ENCODE measurements around the gene TBC1D17. TPM values are rescaled to one million over a fixed set of nuclear protein-coding genes. Genes with fewer than 3 reads are reported as not detected.
A peak's percentile ranks its signal among the peaks of the same experiment; 100 is the strongest.

TBC1D17 gene
- total and polyA plus RNA-seq, 11 donors = 30.1 to 54.8 (median 38.1) TPM

DNA sequence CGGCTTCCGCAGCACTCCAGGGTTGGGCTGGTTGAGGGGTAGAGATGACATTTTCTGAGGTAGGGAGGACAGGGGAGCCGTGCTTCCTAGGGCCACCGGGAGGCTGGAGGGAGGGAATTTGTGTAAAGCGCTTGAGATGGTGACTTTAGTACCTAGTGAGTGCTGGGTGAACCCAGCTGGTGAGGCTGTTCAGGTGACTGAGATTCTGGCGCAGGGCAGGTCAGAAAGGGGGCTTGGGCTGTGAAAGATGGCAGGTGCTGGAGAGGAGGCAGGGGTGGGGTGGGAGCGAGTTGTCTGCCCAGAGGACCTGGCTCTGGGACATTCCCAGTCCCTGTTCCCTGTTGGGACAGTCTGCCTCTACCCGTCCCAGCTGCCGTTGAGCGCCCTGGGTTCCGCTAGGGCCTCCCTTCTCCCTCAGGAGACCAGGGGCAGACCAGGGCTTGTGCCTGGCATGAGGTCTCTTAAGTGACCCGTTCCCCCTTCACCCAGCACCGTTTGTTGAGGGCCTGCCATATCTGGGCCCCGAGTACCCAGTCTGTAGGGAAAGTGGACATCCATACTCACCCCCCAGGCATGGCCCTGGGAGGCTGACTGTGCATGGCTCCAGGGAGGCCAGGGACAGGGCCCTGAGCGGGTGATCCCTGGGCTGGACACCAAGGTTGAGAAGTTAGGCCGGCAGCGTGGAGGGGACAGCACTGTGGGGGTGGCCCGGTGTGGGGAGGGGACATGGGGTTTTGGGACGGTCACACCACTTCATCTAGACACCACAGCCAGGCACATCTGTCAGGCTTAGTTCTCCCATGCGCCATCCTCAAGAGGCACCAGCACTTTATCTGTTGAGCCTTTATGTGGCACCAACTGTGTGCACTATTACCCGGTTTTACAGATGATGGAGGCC, 21.6 kb upstream of the TBC1D17 start:
- no peaks in the 10 kb centered on the region for H3K9me3 ChIP-seq
- WGBS, 4 donors = 80 to 86% (median 83%) methylated on average over 17 to 21 of the region's 21 CpGs
- ATAC-seq (no peak), DNase-seq (no peak)
- TF ChIP-seq, protein P1, sequence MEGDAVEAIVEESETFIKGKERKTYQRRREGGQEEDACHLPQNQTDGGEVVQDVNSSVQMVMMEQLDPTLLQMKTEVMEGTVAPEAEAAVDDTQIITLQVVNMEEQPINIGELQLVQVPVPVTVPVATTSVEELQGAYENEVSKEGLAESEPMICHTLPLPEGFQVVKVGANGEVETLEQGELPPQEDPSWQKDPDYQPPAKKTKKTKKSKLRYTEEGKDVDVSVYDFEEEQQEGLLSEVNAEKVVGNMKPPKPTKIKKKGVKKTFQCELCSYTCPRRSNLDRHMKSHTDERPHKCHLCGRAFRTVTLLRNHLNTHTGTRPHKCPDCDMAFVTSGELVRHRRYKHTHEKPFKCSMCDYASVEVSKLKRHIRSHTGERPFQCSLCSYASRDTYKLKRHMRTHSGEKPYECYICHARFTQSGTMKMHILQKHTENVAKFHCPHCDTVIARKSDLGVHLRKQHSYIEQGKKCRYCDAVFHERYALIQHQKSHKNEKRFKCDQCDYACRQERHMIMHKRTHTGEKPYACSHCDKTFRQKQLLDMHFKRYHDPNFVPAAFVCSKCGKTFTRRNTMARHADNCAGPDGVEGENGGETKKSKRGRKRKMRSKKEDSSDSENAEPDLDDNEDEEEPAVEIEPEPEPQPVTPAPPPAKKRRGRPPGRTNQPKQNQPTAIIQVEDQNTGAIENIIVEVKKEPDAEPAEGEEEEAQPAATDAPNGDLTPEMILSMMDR (IDR thresholded peaks at IDR 0.05) = no peak
- no peak overlapping the region for H3K4me3 ChIP-seq
- H3K27ac ChIP-seq = peak overlapping the region in 1 of 12 donors; percentile 24
- intact Hi-C loops (cut with DNase I) = loop anchor here in 2 of 10 donors (5.0 kb wide), 1 partner anchor 34 kb away; no protein-coding TSS in a partner anchor
- H3K36me3 ChIP-seq = peaks cover 0 to 67% (median 61%) of the 10 kb centered on the region in 9 donors
- H3K27me3 ChIP-seq = no peaks in the 10 kb centered on the region
- peaks cover 3 to 28% (median 21%) of the 10 kb centered on the region in 12 donors for H3K4me1 ChIP-seq

DNA sequence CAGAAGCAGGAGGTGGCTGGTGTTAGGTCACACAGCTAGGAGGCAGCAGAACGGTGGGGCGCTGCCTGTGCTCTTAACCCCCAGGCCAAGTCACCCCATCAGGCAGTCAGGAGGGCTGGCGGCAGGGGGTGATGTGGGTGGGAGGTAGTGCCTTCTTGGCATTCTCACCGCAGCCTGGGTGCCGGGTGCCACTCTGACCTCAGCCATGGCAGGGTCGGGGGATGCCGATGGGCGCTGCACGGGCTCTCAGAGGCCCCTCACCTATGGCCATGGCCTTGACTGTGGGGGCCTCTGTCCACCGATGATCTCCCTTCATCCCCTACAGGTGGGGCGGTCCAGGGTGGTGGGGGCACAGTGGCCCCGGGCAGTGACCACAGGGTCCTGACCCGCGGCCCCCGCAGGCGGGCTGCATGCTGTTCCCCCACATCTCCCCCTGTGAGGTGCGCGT, 20.9 kb upstream of the TBC1D17 start:
- peaks cover 3 to 34% (median 21%) of the 10 kb centered on the region in 12 donors for H3K4me1 ChIP-seq

DNA sequence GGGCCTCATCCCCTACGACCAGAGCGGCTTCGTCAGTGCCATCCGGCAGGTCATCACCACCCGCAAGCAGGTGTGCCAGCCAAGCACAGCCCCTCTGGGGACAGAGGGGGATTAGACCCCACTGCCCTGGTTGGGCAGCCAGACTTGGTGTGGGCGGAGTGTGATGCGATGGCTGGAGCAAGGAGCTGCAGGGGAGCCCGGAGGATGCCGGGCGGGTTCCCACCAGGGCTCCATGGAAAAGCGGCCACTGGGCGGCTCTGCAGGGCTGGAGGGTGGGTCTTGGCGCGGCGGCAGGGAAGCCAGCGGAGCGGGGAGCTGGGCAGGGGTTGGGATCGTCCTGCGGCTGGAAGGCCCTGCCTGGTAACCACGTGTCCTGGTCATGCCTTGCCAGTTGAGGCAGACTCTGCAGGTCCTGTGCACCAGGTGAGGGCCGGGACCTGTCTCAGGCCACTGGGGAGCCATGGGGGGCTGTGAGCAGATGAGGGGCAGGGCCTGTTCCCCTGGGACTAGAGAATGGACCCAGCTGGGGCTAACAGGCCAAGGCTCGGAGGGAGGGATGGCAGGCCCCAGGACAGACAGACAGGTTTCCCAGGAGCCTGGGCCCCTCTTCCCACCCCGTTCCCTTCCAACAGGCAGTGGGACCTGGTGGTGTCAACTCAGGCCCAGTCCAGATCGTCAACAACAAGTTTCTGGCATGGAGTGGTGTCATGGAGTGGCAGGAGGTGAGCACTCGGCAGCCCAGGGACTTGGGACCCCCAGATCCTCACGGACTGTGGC, 20.3 kb upstream of the TBC1D17 start:
- H3K27me3 ChIP-seq = no peaks in the 10 kb centered on the region
- no peaks in the 10 kb centered on the region for H3K9me3 ChIP-seq
- no peak overlapping the region for H3K4me3 ChIP-seq
- DNase-seq (peak in 1 of 5 donors; percentile 27), ATAC-seq (no peak)
- H3K36me3 ChIP-seq = peaks cover 0 to 79% (median 74%) of the 10 kb centered on the region in 9 donors
- TF ChIP-seq, protein P1 (IDR thresholded peaks at IDR 0.05) = no peak
- no peak for TF ChIP-seq POLR2A (IDR thresholded peaks at IDR 0.05)
- 90 to 93% (median 92%) methylated on average over 19 to 26 of the region's 26 CpGs for WGBS, 4 donors
- intact Hi-C loops (cut with DNase I) = loop anchor here in 2 of 10 donors (5.0 kb wide), 1 partner anchor 35 kb away; no protein-coding TSS in a partner anchor
- peaks cover 2 to 34% (median 16%) of the 10 kb centered on the region in 12 donors for H3K4me1 ChIP-seq
- H3K27ac ChIP-seq = no peak overlapping the region

More for the DNA sequence above, 20.9 kb upstream of the TBC1D17 start:
- H3K36me3 ChIP-seq = peaks cover 0 to 73% (median 68%) of the 10 kb centered on the region in 9 donors
- ATAC-seq (peak in 1 of 4 donors; percentile 3), DNase-seq (no peak)
- intact Hi-C loops (cut with DNase I) = loop anchor here in 2 of 10 donors (5.0 kb wide), 1 partner anchor 34 kb away; no protein-coding TSS in a partner anchor
- H3K27ac ChIP-seq = no peak overlapping the region
- H3K4me3 ChIP-seq = no peak overlapping the region
- no peak for TF ChIP-seq POLR2A (IDR thresholded peaks at IDR 0.05)
- TF ChIP-seq, protein P1 (IDR thresholded peaks at IDR 0.05) = no peak
- H3K27me3 ChIP-seq = no peaks in the 10 kb centered on the region
- WGBS, 4 donors = 91 to 94% (median 92%) methylated on average over 6 to 18 of the region's 18 CpGs; no CpG with 5 or more reads in 1 of the 4 donors
- H3K9me3 ChIP-seq = no peaks in the 10 kb centered on the region

All from heart left ventricle (tissue), 16 donors.